GM10266 (cell line): ENCODE results near the gene ANKS3.
"Not testable (repeated sequence)": the region's sequence is repeated elsewhere in the genome, so short reads cannot be mapped to it uniquely, and the experiment has no call there.

ENCODE experiments used
- DNase-seq: peaks from one replicate; pipeline ENCODE4 v3.0.0; 2012; ENCODE audit errors: extremely low spot score
- CTCF ChIP-seq: IDR thresholded peaks from 2 replicates; pipeline ENCODE4 v1.5.1; 2012; ENCODE audit warnings: mild to moderate bottlenecking, low read depth; ENCODE audit not compliant: control insufficient read depth, insufficient read depth; ENCODE audit errors: missing control alignments

Gene ANKS3

GRCh38 chr16:4746991-4747574 is 13.0 kb upstream of the ANKS3 start:
- no peak for DNase-seq
- TF ChIP-seq CTCF = no peak

- DNase-seq = no peak
- TF ChIP-seq CTCF = no peak
Measured at GRCh38 chr16:4746215-4746614, 12.1 kb upstream of the ANKS3 start.

- no peak for DNase-seq
- TF ChIP-seq CTCF = no peak
Measured at GRCh38 chr16:4745274-4745569, 11.2 kb upstream of the ANKS3 start.

GRCh38 chr16:4744555-4745273 is 10.6 kb upstream of the ANKS3 start:
- no peak for TF ChIP-seq CTCF
- no peak for DNase-seq

GRCh38 chr16:4743226-4743878 is 9.3 kb upstream of the ANKS3 start:
- no peak for DNase-seq
- no peak for TF ChIP-seq CTCF

GRCh38 chr16:4738370-4738769 is 4.3 kb upstream of the ANKS3 start:
- DNase-seq = not testable (repeated sequence)

- no peak for TF ChIP-seq CTCF
- no peak for DNase-seq
Measured at GRCh38 chr16:4737545-4737944, 3.5 kb upstream of the ANKS3 start.
